ENCODE results near the gene RHOJ.
A peak's percentile ranks its signal among the peaks of the same experiment; 100 is the strongest.
"Not testable (repeated sequence)": the region's sequence is repeated elsewhere in the genome, so short reads cannot be mapped to it uniquely, and the experiment has no call there.

The RHOJ gene

GRCh38 chr14:63268771-63269170 lies 64.5 kb downstream of the RHOJ start:
- no peak for DNase-seq (ENCODE audit: low spot score)

- DNase-seq (ENCODE audit: low spot score): no peak
Measured at GRCh38 chr14:63269561-63270225, 65.5 kb downstream of the RHOJ start.

GRCh38 chr14:63273129-63273528 lies 68.9 kb downstream of the RHOJ start:
- DNase-seq (ENCODE audit: low spot score): no peak

DNA sequence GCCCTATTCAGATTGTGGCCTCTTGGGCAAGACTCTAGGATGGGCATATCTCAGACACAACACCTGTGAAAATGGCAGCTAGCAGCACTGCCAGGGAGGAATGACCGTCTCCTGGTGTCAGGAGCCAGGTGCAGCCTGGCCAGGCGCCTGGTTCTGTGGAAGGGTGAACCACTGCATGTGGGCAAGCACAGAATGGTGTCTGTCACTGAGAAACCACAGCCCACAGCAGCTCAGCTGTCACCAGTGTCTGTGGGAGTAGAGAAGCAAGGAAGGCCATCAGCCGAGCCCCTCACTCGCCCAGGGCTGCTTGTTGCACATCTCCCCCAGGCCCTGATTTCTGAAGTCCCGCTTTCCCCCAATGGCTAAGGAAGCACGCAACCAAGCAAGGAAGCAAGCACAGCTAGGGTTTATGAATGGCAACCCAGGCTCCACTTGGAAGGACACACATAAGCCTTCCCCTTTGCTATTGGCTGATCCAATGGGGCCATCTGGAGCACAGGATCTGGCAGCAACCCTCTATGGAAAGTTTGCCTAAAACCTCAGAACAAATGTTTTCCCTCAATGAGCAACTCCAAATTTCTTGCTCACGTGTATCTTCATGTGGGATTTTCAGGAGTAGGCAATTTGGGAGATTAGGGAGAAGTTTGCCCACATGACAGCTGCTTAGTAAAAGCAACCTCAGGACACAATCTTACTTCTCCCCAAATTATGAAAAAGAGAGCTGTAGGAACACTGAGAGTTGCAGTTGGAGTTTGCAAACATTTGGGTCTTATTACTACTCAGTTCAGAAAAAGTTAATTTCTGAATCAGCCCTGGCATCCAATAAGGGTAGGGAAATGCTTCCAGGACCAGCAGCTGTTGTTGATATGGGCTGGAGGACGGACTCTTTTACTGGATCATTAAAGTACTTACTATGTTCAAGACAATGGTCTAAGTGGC lies 69.7 kb downstream of the RHOJ start:
- DNase-seq (ENCODE audit: low spot score): no peak

DNA sequence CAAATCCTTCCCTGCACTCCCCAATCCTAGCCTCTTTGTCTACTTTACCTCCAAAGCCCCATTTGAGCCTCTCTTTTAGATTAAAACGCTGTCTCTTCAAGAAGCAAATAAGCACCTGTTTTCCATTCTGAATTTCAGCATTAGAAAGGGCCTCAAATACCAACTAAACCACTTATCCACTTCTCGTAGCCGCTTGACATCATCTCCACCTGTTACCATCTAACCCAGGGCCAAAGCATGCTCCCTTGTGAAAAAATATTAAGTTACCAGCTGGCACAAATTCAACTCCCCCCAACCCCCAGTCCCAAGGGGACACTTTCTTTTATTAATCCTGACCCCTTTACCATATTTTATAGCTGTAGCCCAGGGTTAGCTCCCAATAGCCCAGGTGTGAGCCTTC lies 71.4 kb downstream of the RHOJ start:
- no peak for DNase-seq (ENCODE audit: low spot score)

- no peak for DNase-seq (ENCODE audit: low spot score)
Measured at GRCh38 chr14:63276016-63276415, 71.8 kb downstream of the RHOJ start.

DNA sequence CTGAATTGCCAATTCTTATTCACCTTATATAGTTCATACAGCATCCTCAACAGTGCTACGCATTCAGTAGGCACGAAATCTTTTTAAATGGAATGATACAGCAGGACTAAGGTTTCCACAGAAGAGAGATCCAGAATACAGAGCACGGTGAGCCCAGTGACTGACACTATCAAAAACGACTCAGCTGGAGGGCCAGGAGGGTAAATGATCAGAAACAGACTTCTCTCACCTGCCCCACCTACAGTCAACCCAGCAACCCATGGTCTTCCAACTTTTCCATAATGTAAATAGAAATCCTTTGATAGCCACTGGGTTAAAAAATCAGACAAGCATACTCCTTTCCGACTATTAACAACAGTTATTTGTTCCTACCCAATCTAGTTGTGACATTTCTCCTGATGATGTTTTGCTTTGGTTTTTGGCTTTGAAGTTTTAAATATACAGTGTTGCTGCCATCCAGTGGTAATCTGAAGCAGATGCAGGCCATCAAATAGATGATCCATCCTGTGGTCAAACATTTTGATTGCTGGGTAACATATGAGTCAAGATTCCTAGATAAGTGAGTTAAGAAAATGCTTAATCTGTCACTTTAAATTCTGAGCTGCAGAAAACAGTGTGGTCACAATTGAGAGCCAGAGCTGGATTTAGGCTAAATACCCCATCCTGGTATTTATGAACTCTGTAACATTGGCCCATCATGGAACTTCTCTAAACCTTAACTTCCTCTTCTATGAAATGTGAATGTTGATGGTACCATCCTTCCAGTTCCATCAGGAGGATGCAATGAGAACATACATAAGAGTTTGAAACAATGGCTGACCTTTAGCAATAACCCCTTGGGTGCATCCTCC lies 72.5 kb downstream of the RHOJ start:
- DNase-seq (ENCODE audit: low spot score): peak; percentile 4

- DNase-seq (ENCODE audit: low spot score): no peak
Measured at GRCh38 chr14:63277591-63278183, 73.4 kb downstream of the RHOJ start.

GRCh38 chr14:63279933-63280332 lies 75.7 kb downstream of the RHOJ start:
- not testable (repeated sequence) for DNase-seq (ENCODE audit: low spot score)

- no peak for DNase-seq (ENCODE audit: low spot score)
Measured at GRCh38 chr14:63282997-63283883, 79.0 kb downstream of the RHOJ start.

DNA sequence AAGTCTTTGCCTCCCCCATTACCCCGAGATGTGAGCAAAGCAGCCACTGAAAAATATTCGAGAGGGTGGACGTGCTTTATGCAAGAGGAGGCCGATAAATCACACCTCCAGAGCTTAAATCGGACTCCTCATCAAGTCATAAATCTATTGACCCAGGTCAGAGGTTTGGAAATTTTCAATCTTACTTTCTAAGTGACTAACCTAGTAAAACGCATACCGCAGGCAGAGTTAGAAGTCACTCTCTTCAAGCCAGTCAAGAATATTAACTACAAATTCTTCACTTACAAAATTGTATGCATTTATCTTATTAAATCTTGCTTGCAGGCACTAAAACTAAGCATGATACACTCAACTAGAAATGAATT lies 79.6 kb downstream of the RHOJ start:
- DNase-seq (ENCODE audit: low spot score): no peak

- no peak for DNase-seq (ENCODE audit: low spot score)
Measured at GRCh38 chr14:63286071-63286470, 81.8 kb downstream of the RHOJ start.

DNA sequence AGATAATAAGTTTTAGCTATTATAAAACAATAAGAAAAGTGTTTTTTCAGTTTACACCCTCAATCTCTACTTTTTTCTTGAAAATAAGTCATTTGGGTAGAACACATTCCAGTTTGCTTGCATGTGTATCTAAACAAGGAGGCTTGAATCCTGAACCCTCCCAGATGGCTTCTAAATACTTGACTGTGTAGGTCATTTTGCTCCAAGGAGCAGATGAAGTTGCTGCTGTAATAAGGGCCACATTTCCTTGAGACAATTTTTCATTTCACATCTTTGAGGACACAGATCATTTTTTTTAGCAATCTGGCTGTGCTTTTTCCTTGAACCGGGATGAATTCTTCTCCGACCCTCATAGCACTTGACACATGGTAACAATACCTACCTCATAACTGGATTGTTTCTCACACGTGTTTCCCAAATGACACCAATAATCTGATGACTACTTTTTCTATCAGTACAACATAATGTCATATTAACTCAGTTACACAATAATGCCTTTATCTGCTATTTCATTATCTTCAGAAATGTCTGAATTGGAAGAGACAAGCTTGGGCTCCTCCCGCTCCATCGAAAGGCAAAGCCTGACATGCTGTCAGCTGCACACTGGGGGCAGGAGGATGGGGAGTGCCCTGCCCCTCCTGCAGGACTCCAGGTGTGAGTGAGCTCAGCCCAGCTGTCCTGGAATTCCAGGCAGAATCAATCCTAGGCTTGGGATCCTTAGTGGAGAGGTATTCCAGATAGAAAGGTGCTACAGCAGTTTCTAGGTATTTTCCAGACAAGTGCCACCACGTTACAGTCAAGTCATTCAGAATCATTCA lies 83.6 kb downstream of the RHOJ start:
- DNase-seq (ENCODE audit: low spot score): no peak

DNA sequence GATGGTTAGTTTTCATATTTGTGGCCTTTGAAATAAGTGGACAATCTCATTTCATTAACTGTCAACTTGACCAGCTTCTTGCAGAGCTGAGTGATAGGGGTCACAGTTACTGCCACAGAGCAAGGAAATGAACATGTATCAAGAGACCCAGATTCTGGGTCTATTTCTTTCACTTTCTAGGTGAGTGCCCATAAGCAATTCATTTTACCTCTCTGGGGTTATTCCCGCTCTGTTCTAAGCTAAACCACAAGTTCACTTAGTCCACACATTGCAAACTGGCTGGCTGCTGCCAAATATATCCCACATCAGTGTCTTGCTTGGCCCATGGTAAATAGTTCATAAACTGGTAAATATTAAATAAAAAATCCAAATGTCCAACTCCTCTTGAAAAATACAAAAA lies 84.6 kb downstream of the RHOJ start:
- no peak for DNase-seq (ENCODE audit: low spot score)

DNA sequence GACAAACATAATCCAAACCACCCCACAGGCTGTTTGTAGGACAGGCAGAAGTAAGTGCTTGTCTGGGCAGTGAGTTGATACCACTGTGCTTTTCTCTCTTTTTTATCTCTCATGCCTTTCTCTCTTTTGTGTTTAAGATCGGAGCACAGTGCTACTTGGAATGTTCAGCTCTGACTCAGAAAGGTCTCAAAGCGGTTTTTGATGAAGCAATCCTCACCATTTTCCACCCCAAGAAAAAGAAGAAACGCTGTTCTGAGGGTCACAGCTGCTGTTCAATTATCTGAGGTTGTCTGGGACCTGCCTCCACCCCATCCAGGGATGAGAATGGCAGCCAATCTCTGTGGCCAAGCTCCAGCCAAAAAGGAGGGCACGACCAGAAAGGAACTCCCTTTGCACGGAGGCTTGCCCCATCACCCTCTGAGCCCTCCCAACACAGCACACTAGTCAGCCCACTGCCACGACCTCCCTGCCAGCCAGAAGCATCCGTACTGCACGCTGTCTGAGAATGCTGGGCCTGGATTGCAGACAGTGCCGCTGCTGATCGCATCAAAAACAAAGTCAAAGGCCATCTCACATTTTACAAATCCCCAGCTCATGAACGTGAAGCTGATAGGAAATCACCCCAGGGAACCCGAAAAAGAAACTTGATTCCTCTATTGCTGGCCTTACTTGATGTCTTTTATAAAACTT lies 86.6 kb downstream of the RHOJ start:
- no peak for DNase-seq (ENCODE audit: low spot score)

- no peak for DNase-seq (ENCODE audit: low spot score)
Measured at GRCh38 chr14:63292805-63293204, 88.6 kb downstream of the RHOJ start.

GRCh38 chr14:63295231-63295685 lies 91.0 kb downstream of the RHOJ start:
- no peak for DNase-seq (ENCODE audit: low spot score)

DNA sequence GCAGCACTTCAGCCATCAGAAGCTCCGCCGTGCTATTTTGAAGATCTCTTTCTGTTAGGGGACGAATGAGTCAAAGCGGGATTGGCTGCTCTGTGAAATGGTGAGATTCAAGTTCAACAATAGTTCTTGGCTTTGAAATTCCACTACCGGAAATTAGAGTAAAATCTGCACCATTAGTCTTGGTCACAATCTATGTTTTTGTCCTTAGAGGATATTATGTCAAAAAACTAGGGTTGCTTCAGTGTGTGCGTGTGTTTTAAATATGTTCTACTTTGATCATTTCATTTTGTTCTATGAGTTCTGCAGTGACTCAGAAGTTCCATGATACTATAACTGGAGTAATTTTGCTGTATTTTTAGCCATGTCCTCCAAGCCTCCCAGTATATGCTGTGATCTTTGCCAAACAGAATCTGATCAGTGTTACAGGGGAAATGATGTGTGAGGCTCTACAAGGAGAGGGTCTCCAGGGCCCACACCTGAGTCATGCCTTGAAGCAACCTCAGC lies 91.9 kb downstream of the RHOJ start:
- no peak for DNase-seq (ENCODE audit: low spot score)

GRCh38 chr14:63297372-63298063 lies 93.3 kb downstream of the RHOJ start:
- DNase-seq (ENCODE audit: low spot score): no peak

Measured in hematopoietic multipotent progenitor cell treated with erythropoietin and hydrocortisone succinate and interleukin-3 and kit ligand, for 15 days (in vitro differentiated cells).